Chondrocyte (in vitro differentiated cells): Measurements from ENCODE around the gene FOXD2. TPM values are rescaled to one million over a fixed set of nuclear protein-coding genes. Genes with fewer than 3 reads are reported as not detected.
A peak's percentile ranks its signal among the peaks of the same experiment; 100 is the strongest.

ENCODE experiments used
- DNase-seq: peaks from one replicate; pipeline ENCODE4 v3.0.0; 2021; ENCODE audit warnings: mixed read lengths, low spot score
- H3K27ac Mint-ChIP-seq: one replicate; pipeline ENCODE4 v1.8.0; 2021; ENCODE audit warnings: mild to moderate bottlenecking, moderate library complexity, mixed read lengths; ENCODE audit not compliant: unreplicated experiment
- H3K27me3 Mint-ChIP-seq: 2 replicates; pipeline ENCODE4 v1.8.0; 2021; ENCODE audit warnings: low read depth, mixed read lengths
- H3K36me3 Mint-ChIP-seq: 2 replicates; pipeline ENCODE4 v1.8.0; 2021; ENCODE audit warnings: low read depth, mixed read lengths
- H3K4me1 Mint-ChIP-seq: 2 replicates; pipeline ENCODE4 v1.8.0; 2021; ENCODE audit warnings: low read depth, mild to moderate bottlenecking, mixed read lengths
- H3K4me3 Mint-ChIP-seq: one replicate; pipeline ENCODE4 v1.8.0; 2021; ENCODE audit warnings: mild to moderate bottlenecking, moderate library complexity, mixed read lengths; ENCODE audit not compliant: unreplicated experiment
- H3K9me3 Mint-ChIP-seq: 2 replicates; pipeline ENCODE4 v1.8.0; 2021; ENCODE audit warnings: low read depth, mixed read lengths
- total RNA-seq: library from RNA; stranded (reverse); gene quantifications from 3 replicates; pipeline ENCODE4 v1.2.1, GENCODE V29; 2021
- TF ChIP-seq, protein P1 (sequence below): fragments of 200-600 bp; sonication (generic); IDR thresholded peaks from 2 replicates; pipeline ENCODE4 v1.5.0; 2021; ENCODE audit warnings: antibody characterized with exemption, mild to moderate bottlenecking, moderate library complexity

The FOXD2 gene
- total RNA-seq, 1 donor from 2014 or later = 1.0 TPM

- DNase-seq = no peak
- H3K9me3 Mint-ChIP-seq = no peaks in the 10 kb centered on the region
- no peak overlapping the region for H3K27ac Mint-ChIP-seq
- no peaks in the 10 kb centered on the region for H3K36me3 Mint-ChIP-seq
- peaks cover 14% of the 10 kb centered on the region for H3K27me3 Mint-ChIP-seq
- TF ChIP-seq, protein P1, sequence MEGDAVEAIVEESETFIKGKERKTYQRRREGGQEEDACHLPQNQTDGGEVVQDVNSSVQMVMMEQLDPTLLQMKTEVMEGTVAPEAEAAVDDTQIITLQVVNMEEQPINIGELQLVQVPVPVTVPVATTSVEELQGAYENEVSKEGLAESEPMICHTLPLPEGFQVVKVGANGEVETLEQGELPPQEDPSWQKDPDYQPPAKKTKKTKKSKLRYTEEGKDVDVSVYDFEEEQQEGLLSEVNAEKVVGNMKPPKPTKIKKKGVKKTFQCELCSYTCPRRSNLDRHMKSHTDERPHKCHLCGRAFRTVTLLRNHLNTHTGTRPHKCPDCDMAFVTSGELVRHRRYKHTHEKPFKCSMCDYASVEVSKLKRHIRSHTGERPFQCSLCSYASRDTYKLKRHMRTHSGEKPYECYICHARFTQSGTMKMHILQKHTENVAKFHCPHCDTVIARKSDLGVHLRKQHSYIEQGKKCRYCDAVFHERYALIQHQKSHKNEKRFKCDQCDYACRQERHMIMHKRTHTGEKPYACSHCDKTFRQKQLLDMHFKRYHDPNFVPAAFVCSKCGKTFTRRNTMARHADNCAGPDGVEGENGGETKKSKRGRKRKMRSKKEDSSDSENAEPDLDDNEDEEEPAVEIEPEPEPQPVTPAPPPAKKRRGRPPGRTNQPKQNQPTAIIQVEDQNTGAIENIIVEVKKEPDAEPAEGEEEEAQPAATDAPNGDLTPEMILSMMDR = no peak
- H3K4me3 Mint-ChIP-seq = peak overlapping the region; percentile 75
- peaks cover 16% of the 10 kb centered on the region for H3K4me1 Mint-ChIP-seq
Measured at GRCh38 chr1:47416319-47417169, 21.3 kb upstream of the FOXD2 start.

DNA sequence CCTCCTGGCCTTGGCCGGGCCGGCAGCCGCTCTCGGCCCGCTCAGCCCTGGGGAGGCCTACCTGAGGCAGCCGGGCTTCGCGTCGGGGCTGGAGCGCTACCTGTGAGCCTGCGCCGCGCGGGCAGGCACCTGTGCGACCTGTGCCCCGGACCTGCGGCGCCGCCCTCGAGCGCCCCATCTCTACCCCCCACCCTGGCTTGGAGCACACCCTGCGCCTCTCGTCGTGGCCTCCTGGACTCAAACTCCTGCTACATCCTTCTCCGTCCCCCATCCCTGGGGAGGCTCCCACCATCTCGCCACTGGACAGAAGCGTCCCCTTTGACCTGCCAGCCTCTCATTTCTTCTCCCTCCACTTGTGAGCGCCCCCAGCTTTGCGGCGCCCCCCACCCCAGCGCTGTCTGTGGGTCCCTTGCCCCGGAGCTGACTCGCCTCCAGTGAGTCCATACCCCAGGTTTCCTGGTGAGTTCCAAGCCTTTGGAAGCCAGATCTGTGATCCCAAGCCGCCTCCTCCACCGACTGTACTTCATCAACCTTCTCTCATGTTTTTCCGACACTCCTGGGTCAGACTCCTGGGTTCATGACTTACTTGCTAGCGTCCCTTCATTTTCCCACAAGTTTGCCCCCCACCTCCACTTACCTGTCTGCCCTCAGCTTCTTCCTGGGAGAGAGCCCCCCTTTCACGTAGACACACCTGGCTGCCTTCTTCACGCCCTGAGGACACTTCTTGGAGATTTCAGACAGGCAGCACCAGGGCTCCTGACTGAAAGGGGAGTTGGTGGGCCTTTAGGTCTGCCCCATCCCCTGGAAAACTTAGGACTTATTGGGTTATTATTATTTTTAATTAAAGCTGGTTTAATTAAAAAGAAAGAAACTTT lies 20.4 kb upstream of the FOXD2 start:
- H3K27ac Mint-ChIP-seq = no peak overlapping the region
- H3K4me1 Mint-ChIP-seq = peaks cover 11% of the 10 kb centered on the region
- peak overlapping the region; percentile 61 for H3K4me3 Mint-ChIP-seq
- no peaks in the 10 kb centered on the region for H3K36me3 Mint-ChIP-seq
- TF ChIP-seq, protein P1 = no peak
- H3K9me3 Mint-ChIP-seq = no peaks in the 10 kb centered on the region
- peaks cover 15% of the 10 kb centered on the region for H3K27me3 Mint-ChIP-seq
- no peak for DNase-seq

GRCh38 chr1:47418122-47418521 lies 19.7 kb upstream of the FOXD2 start:
- Mint-ChIP-seq H3K27ac (no peak overlapping the region), H3K9me3 (no peaks in the 10 kb centered on the region), H3K36me3 (no peaks in the 10 kb centered on the region), H3K4me3 (no peak overlapping the region), H3K27me3 (peaks cover 15% of the 10 kb centered on the region), H3K4me1 (peaks cover 11% of the 10 kb centered on the region)
- TF ChIP-seq, protein P1 = no peak
- no peak for DNase-seq

- peaks cover 11% of the 10 kb centered on the region for H3K4me1 Mint-ChIP-seq
- no peak overlapping the region for H3K4me3 Mint-ChIP-seq
- TF ChIP-seq, protein P1 = no peak
- peaks cover 15% of the 10 kb centered on the region for H3K27me3 Mint-ChIP-seq
- no peak overlapping the region for H3K27ac Mint-ChIP-seq
- H3K36me3 Mint-ChIP-seq = no peaks in the 10 kb centered on the region
- DNase-seq = no peak
- no peaks in the 10 kb centered on the region for H3K9me3 Mint-ChIP-seq
Measured at GRCh38 chr1:47418681-47419325, 19.0 kb upstream of the FOXD2 start.

- no peak overlapping the region for H3K27ac Mint-ChIP-seq
- no peak for DNase-seq
- peaks cover 13% of the 10 kb centered on the region for H3K4me1 Mint-ChIP-seq
- no peaks in the 10 kb centered on the region for H3K36me3 Mint-ChIP-seq
- H3K4me3 Mint-ChIP-seq = no peak overlapping the region
- TF ChIP-seq, protein P1 = no peak
- H3K9me3 Mint-ChIP-seq = no peaks in the 10 kb centered on the region
- peaks cover 13% of the 10 kb centered on the region for H3K27me3 Mint-ChIP-seq
Measured at GRCh38 chr1:47420547-47420946, 17.3 kb upstream of the FOXD2 start.
